ENCODE data around the gene UBXN10.

- TF ChIP-seq, protein P1, sequence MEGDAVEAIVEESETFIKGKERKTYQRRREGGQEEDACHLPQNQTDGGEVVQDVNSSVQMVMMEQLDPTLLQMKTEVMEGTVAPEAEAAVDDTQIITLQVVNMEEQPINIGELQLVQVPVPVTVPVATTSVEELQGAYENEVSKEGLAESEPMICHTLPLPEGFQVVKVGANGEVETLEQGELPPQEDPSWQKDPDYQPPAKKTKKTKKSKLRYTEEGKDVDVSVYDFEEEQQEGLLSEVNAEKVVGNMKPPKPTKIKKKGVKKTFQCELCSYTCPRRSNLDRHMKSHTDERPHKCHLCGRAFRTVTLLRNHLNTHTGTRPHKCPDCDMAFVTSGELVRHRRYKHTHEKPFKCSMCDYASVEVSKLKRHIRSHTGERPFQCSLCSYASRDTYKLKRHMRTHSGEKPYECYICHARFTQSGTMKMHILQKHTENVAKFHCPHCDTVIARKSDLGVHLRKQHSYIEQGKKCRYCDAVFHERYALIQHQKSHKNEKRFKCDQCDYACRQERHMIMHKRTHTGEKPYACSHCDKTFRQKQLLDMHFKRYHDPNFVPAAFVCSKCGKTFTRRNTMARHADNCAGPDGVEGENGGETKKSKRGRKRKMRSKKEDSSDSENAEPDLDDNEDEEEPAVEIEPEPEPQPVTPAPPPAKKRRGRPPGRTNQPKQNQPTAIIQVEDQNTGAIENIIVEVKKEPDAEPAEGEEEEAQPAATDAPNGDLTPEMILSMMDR (IDR thresholded peaks at IDR 0.05): no peak
- no peak for TF ChIP-seq POLR2A (IDR thresholded peaks at IDR 0.05)
Measured at GRCh38 chr1:20211511-20211931, 25.6 kb downstream of the UBXN10 start.
